Adrenal gland (tissue), 5 donors: ENCODE results near the gene CPHXL2.

Experiments used
- POLR2A ChIP-seq, 2 donors: fragments of 450-650 bp; IDR thresholded peaks; one replicate each; pipeline ENCODE4 v1.6.1; 2017; ENCODE audit warnings: antibody characterized with exemption in 2 of 2, mild to moderate bottlenecking in 2 of 2, moderate library complexity in 1 of 2
- TF ChIP-seq, protein P1 (sequence below), 6 experiments: fragments of 450-650 bp in 4 of 6; fragments of 200-600 bp in 2 of 6; sonication (generic) in 1 of 6; IDR thresholded peaks; 1 replicate in 5 of 6; 2 replicates in 1 of 6; pipeline versions ENCODE4 v1.5.1 to v1.8.0; 2016 to 2021; ENCODE audit warnings: antibody characterized with exemption in 6 of 6, mild to moderate bottlenecking in 2 of 6, moderate library complexity in 1 of 6
- donor health status: DM: no; HTN: no; CAD: no.

DNA sequence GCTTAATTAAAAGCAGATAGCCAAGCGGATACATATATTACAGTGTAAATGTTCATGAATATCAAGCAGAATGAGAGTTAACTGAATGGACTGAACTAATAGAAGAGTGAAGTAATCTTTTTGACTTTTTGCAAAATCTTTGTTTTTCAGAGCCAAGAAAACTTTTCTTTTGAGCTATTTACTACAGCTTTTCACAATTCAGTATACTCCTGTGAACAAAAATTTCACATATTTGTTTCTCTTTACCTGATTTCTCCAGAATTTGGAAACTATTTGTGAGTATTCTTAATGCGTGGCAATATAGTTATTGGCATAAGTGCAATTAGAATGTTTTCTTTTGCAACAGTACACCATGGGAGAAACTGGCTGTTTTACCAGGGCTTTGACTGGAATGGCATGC is 33.5 kb upstream of the CPHXL2 start:
- TF ChIP-seq, protein P1, sequence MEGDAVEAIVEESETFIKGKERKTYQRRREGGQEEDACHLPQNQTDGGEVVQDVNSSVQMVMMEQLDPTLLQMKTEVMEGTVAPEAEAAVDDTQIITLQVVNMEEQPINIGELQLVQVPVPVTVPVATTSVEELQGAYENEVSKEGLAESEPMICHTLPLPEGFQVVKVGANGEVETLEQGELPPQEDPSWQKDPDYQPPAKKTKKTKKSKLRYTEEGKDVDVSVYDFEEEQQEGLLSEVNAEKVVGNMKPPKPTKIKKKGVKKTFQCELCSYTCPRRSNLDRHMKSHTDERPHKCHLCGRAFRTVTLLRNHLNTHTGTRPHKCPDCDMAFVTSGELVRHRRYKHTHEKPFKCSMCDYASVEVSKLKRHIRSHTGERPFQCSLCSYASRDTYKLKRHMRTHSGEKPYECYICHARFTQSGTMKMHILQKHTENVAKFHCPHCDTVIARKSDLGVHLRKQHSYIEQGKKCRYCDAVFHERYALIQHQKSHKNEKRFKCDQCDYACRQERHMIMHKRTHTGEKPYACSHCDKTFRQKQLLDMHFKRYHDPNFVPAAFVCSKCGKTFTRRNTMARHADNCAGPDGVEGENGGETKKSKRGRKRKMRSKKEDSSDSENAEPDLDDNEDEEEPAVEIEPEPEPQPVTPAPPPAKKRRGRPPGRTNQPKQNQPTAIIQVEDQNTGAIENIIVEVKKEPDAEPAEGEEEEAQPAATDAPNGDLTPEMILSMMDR (IDR thresholded peaks at IDR 0.05): no peak
- no peak for TF ChIP-seq POLR2A (IDR thresholded peaks at IDR 0.05)
